ENCODE measurements around the gene OCRL. TPM values are rescaled to one million over a fixed set of nuclear protein-coding genes. Genes with fewer than 3 reads are reported as not detected.

Gene OCRL
- 16.8 and 18.1 TPM in 2 replicates for total RNA-seq (2014; rRNA removed; shearing (Covaris generic))

DNA sequence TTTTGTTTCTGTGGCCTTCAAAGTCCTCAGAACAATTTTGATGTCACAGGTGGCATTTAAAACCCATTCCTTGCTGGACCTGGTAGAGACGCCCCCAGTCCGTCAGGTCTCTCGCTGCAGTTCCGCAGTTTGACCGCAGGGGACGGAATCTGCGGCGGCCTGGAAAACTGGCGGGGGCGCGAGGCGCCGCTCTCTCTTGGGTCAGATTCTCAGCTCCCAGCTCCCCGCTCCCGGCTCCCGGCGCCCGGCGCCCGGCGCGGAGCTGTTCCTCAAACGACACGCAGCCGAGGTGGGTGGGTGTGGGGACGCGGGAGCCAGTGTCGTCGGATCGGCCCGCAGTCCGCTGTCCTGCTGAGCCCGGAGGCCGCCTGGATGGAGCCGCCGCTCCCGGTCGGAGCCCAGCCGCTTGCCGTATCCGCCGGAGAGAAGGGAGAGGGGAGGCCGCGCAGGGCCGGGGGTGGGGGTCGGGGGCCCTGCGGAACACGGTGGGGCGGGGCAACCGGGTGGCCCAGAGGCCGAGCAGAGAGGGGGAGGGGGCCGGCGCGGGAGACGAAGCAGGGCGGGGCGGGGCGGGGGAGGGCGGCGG is at the start of gene OCRL:
Gene OCRL (plus strand): TSS at position 192 of the 586 bp plus-strand sequence. CDS start 181 bp downstream, at position 373.
- Histone ChIP-seq H3K4me1 (replicated peaks) (no peaks in the 10 kb centered on the region), H3K4me3 (peak within 1 kb of the TSS; percentile 71), H3K9me3 (replicated peaks) (no peaks in the 10 kb centered on the region), H3K36me3 (no peaks in the 10 kb centered on the region), H3K27ac (peak within 1 kb of the TSS; percentile 47), H3K27me3 (replicated peaks) (no peaks in the 10 kb centered on the region)
- DNase-seq (ENCODE audit: low read depth in 1 of 2, low spot score in 2 of 2) = peak; percentile 62

DNA sequence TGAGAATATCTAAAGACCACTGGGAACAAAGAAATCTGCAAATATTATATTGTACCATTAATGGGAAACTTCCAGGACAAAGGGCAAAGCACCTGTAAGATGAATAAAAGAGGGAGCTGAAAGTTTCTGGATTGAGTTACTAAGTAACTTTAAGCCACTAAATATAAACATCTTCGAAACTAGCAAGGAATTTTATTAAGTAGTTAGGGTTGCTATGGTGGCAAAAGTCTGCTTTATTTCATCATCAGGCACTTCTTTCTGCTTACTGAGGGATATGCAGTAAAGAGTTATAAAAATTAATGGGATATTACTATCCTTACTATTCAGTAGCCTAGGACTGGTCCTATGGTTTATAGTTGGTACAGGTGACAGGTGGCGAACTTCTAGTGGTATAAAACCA is 49.7 kb upstream of the OCRL start:
- Histone ChIP-seq H3K36me3 (peaks cover 27% of the 10 kb centered on the region), H3K27me3 (replicated peaks) (no peaks in the 10 kb centered on the region), H3K9me3 (replicated peaks) (no peaks in the 10 kb centered on the region), H3K4me1 (replicated peaks) (peaks cover 13% of the 10 kb centered on the region), H3K4me3 (no peak overlapping the region), H3K27ac (no peak overlapping the region)
- DNase-seq (ENCODE audit: low read depth in 1 of 2, low spot score in 2 of 2) = no peak

DNA sequence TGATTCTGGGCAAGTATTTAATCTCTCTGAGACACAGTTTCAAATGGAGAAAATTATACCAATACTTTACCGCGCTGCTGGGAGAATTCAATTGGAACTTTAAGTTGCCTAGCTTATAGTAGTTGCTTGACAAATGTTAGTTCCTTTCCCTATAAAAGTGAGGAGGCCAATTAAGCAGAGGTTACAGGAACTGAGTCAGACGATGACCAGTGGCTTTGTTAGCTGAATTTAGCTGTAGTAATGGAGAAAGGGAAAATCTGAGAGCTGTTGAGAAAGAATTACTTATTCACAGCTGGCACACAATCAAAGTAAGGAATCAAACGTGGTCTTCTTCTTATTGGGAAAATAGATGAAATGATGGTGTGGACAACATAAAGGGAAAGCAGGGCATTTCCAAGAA is 46.4 kb upstream of the OCRL start:
- Histone ChIP-seq H3K4me1 (replicated peaks) (peaks cover 18% of the 10 kb centered on the region), H3K27me3 (replicated peaks) (no peaks in the 10 kb centered on the region), H3K4me3 (no peak overlapping the region), H3K27ac (no peak overlapping the region), H3K36me3 (peaks cover 36% of the 10 kb centered on the region), H3K9me3 (replicated peaks) (no peaks in the 10 kb centered on the region)
- DNase-seq (ENCODE audit: low read depth in 1 of 2, low spot score in 2 of 2) = peak in 1 of 2 experiments; percentile 8

DNA sequence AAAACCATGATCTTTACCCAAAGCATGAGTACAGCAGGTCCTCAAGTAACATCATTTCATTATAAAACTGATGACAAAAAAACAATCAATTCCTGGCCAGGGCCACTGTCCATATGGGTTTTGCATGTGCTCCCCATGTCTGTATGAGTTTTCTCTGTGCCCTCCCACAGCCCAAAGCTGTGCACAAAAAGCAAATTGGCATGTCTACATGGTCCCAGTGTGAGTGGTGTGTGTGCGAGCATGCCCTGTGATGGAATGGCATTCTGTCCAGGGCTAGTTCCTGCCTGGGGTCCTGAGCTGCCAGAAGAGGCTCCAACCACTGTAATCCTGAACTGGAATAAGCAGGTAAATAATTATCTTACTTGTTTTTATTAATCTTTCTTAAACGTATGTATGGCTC is 45.2 kb upstream of the OCRL start:
- Histone ChIP-seq H3K27ac (no peak overlapping the region), H3K36me3 (peaks cover 33% of the 10 kb centered on the region), H3K4me1 (replicated peaks) (peaks cover 18% of the 10 kb centered on the region), H3K9me3 (replicated peaks) (no peaks in the 10 kb centered on the region), H3K4me3 (no peak overlapping the region), H3K27me3 (replicated peaks) (no peaks in the 10 kb centered on the region)
- DNase-seq (ENCODE audit: low read depth in 1 of 2, low spot score in 2 of 2) = no peak

DNA sequence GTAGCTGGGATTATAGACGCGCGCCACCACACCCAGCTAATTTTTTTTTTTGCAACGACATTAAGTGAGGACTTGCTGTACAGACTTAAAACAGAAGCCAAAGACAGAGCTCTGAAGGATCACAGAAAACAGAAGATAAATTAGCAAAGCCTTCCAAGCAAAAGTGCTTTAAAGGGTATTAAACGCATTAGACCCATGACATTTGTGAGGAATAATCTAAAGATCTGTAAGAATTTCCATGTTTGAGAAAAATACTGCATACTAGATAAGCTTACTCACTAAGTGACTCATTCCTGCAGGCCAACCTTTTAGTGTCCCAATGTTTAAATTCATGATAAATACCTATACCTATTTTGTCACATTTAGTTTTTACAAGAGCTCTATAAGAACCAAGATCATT is 44.2 kb upstream of the OCRL start:
- Histone ChIP-seq H3K36me3 (peaks cover 26% of the 10 kb centered on the region), H3K9me3 (replicated peaks) (no peaks in the 10 kb centered on the region), H3K27ac (no peak overlapping the region), H3K27me3 (replicated peaks) (no peaks in the 10 kb centered on the region), H3K4me1 (replicated peaks) (peaks cover 18% of the 10 kb centered on the region), H3K4me3 (no peak overlapping the region)
- DNase-seq (ENCODE audit: low read depth in 1 of 2, low spot score in 2 of 2) = peak in 1 of 2 experiments; percentile 5

DNA sequence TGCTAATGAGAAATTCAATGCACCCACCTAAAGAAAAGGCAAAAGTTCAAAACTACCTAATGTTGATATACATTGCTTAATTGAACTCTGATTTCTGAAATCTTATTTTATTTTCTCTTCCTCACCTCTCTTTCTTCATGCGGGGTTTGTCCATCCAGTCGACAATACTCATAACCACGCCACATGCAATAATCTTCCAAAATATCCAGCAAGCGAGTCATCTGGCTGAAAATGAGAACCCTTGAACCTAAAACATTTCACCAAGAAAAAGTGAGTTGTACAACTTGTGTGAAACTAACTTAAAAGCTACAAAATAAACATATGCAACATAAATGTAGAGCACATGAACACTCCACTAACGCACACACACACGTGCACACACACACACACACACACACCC is 43.4 kb upstream of the OCRL start:
- Histone ChIP-seq H3K27ac (no peak overlapping the region), H3K27me3 (replicated peaks) (no peaks in the 10 kb centered on the region), H3K4me3 (no peak overlapping the region), H3K9me3 (replicated peaks) (no peaks in the 10 kb centered on the region), H3K4me1 (replicated peaks) (peaks cover 18% of the 10 kb centered on the region), H3K36me3 (peaks cover 26% of the 10 kb centered on the region)
- DNase-seq (ENCODE audit: low read depth in 1 of 2, low spot score in 2 of 2) = peak in 1 of 2 experiments; percentile 1

DNA sequence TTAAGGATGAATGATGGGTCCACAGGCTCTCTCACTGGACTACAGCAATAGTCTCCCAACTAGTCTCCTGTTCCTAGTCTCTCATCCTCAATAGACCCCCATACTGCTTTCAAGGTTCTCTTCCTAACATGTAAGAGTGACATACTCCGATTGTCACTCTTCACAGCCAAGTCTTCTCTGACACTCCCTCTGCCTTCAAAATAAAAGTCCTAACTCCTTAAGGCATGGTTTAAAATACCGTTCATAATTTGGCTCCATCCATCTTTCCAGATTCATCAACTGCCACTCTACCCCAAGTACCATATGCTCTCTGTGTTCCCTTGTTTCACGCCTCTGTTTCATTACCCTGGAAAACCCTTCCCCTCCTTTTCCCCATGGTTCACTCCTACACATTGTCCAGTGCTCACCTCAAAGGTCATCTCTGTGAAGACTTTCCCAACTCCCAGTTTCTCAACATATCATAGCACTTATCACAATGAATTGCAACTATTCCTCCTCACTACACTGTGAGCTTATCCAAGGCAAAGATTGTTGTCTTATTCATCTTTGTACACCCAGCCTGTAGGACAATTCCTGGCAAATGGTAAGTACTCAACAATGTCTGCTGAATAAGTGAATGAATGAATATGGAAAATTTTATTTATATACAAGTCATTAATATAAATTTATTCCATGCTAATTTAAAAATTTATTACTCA is 42.8 kb upstream of the OCRL start:
- no peak overlapping the region for H3K4me3 ChIP-seq
- H3K27ac ChIP-seq = no peak overlapping the region
- no peak for DNase-seq (ENCODE audit: low read depth in 1 of 2, low spot score in 2 of 2)
- peaks cover 18% of the 10 kb centered on the region for H3K4me1 ChIP-seq (replicated peaks)
- no peaks in the 10 kb centered on the region for H3K27me3 ChIP-seq (replicated peaks)
- H3K36me3 ChIP-seq = peaks cover 29% of the 10 kb centered on the region
- no peaks in the 10 kb centered on the region for H3K9me3 ChIP-seq (replicated peaks)

DNA sequence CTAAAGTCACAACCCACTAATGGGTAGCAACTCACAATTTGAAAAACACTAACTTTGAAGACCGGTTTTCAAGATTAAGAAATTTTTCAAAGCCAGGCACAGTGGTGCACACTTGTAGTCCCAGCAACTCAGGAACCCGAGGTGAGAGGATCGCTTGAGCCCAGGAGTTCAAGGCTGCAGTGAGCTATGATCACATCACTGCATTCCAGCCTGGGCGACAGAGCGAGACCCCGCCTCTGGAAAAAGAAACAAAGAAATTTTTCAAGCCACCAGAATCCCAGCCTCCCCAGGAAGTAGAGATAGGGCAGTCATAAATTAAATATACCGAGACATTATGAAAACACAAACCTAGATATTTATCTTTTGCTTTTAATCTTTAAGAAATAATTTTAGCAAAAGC is 29.7 kb upstream of the OCRL start:
- Histone ChIP-seq H3K36me3 (peaks cover 29% of the 10 kb centered on the region), H3K27me3 (replicated peaks) (no peaks in the 10 kb centered on the region), H3K4me1 (replicated peaks) (no peaks in the 10 kb centered on the region), H3K27ac (no peak overlapping the region), H3K9me3 (replicated peaks) (no peaks in the 10 kb centered on the region), H3K4me3 (no peak overlapping the region)
- no peak for DNase-seq (ENCODE audit: low read depth in 1 of 2, low spot score in 2 of 2)

DNA sequence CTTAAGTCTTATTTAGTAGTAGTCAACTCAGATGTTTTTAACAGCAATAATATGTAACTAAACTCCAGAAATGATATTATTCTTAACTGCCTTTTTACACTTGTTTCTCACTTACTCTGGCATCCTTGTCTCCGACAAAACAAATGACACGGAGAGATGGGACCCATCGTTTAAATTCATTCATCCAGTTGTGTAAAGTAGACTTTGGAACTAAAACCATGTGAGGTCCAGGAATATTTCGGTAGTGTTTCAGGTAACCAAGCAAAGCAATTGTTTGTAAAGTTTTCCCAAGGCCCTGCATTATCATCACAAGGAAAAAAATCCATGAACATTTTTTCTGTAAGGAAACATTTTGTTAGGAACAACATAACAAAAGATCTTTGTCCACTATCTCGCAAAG is 28.4 kb upstream of the OCRL start:
- no peak for DNase-seq (ENCODE audit: low read depth in 1 of 2, low spot score in 2 of 2)
- no peaks in the 10 kb centered on the region for H3K27me3 ChIP-seq (replicated peaks)
- H3K4me1 ChIP-seq (replicated peaks) = no peaks in the 10 kb centered on the region
- H3K36me3 ChIP-seq = peaks cover 33% of the 10 kb centered on the region
- H3K9me3 ChIP-seq (replicated peaks) = no peaks in the 10 kb centered on the region
- no peak overlapping the region for H3K4me3 ChIP-seq
- no peak overlapping the region for H3K27ac ChIP-seq

DNA sequence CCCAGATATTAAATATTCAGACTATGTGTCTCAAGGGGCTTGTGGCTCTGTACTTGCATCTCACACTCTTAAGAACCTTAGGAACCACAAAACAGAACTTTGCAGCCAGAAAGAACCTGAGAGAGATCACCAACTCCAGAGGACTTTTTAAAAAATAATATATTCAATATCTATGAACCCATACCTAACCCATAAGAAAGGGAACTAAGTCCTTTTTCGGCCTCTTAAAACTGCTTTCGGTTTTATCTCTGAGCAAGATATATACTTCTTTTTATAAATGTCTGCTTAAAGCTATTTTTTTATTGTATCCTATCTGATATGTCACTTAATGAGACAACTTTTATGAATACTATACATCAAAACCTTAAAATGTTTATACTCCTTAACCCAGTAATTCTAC is 27.6 kb upstream of the OCRL start:
- Histone ChIP-seq H3K36me3 (peaks cover 28% of the 10 kb centered on the region), H3K9me3 (replicated peaks) (no peaks in the 10 kb centered on the region), H3K27me3 (replicated peaks) (no peaks in the 10 kb centered on the region), H3K4me3 (no peak overlapping the region), H3K4me1 (replicated peaks) (no peaks in the 10 kb centered on the region), H3K27ac (no peak overlapping the region)
- DNase-seq (ENCODE audit: low read depth in 1 of 2, low spot score in 2 of 2) = no peak

DNA sequence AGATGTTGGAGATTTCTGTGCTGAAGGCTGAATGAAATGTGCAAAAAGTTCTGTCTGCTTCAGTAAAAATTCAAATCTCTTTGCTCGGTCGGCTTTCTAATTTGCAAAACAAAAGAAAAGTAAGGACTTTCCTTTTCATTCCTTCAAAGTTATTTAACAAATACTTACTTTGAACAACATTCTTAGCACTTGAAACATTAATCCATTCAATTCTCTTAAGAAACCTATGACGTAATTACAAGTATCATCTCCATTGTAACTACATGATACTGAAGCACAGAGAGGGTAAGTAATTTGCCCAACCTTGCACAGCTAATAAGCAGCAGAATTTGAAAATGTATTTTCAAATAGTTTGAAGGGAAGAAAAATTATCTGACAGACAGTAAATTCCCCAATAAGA is 23.7 kb upstream of the OCRL start:
- peaks cover 14% of the 10 kb centered on the region for H3K36me3 ChIP-seq
- no peak overlapping the region for H3K4me3 ChIP-seq
- no peak overlapping the region for H3K27ac ChIP-seq
- H3K9me3 ChIP-seq (replicated peaks) = no peaks in the 10 kb centered on the region
- no peaks in the 10 kb centered on the region; the same call in 1 of the 2 replicates for H3K4me1 ChIP-seq (replicated peaks)
- no peak for DNase-seq (ENCODE audit: low read depth in 1 of 2, low spot score in 2 of 2)
- H3K27me3 ChIP-seq (replicated peaks) = no peaks in the 10 kb centered on the region

DNA sequence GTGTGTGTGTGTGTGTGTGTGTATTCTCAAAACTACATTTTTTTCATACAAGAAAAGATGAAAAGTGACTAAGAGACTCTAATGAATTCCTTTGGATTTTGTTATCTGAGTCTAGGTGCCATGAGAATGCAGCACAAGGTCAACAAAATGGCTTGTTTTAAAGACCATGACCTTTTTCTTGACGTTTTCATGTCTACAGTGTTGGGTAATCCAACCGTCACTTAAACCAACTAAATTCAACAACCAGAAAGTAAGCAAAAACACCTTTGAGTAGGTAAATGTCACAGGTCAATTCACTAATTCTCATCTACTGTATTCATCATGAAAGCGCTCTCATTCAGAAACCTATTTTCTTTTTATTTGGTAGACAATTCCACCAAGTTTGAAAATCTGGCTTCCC is 19.9 kb upstream of the OCRL start:
- no peaks in the 10 kb centered on the region for H3K27me3 ChIP-seq (replicated peaks)
- DNase-seq (ENCODE audit: low read depth in 1 of 2, low spot score in 2 of 2) = no peak
- H3K4me3 ChIP-seq = no peak overlapping the region
- H3K27ac ChIP-seq = no peak overlapping the region
- no peaks in the 10 kb centered on the region; the same call in 1 of the 2 replicates for H3K4me1 ChIP-seq (replicated peaks)
- H3K36me3 ChIP-seq = peaks cover 6% of the 10 kb centered on the region
- H3K9me3 ChIP-seq (replicated peaks) = no peaks in the 10 kb centered on the region

DNA sequence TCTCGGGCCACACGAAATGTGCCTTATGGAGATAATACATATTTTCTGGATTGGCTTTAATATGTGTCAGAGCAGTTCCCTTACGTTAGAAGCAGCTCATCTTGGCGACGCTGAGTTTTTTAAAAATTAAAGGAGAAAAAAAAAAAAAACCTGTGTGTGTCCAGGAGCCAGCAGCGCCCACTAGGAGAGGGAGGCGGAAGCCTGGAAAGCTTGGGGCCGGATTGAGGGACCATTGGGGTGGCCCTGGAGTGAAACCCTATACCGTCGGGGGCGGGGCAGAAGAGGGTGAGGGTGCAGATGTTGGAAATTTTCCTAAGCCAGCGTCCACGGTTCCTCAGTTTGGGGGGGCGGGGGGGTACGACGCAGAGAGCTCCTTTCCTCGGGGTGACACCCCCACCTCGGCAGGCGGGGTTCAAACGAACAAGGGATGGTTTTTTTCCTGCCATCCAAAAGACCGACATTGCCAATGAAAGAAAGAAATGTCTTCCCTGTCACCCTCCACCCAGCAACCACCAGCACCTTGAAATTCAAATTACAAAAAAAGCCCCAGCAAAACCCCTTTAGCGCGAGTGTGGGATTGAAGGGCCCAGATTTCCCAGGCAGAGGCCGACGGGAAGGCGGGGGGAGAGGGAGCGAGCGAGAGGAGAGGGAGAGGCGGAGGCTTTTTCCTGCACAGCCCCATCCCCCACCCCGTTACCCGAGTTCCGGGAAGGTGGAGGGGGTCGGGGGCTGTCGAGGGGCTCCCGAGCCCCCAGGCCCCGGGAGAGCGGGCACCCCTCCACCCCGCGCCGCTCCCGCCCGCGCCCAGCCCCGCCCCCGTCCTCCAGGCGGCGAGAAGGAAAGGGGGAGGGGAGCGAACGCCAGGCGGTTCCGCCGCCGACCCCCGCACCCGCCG is 17.6 kb upstream of the OCRL start:
- Histone ChIP-seq H3K4me1 (replicated peaks) (no peaks in the 10 kb centered on the region; the same call in 1 of the 2 replicates), H3K27ac (no peak overlapping the region; the same call in 1 of the 2 replicates), H3K9me3 (replicated peaks) (no peaks in the 10 kb centered on the region), H3K27me3 (replicated peaks) (no peaks in the 10 kb centered on the region), H3K4me3 (peak overlapping the region; percentile 78), H3K36me3 (peaks cover 3% of the 10 kb centered on the region; the same call in 1 of the 2 replicates)
- DNase-seq (ENCODE audit: low read depth in 1 of 2, low spot score in 2 of 2) = peak; percentile 36 to 62

Data from SJSA1 (cell line).